T-helper 9 cell (primary cell): ENCODE measurements around the gene TADA2B.

Source experiments
- DNase-seq: peaks from one replicate; pipeline ENCODE4 v3.0.0-alpha.2; 2020

TADA2B gene

DNA sequence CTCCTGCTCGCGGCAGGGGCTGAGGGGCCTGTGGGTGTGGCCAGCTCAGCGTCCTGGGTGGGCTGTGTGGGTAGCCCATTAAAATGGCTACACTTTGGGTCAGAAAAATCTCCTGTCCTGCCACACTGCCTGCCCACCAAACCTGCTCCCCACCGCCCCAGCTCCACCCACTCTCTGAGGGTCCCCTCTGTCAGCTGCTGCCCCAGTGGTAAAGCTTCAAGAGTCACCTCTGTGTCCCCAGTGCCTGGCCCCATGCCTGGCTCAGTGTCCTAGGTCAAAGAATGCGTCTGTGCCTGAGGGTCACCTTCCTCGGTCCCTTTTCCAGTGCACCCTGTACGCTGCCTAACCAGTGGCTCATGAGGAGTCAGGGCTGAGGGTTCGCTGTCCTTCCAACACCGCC lies 24.9 kb upstream of the TADA2B start:
- no peak for DNase-seq

- DNase-seq = no peak
Measured at GRCh38 chr4:7019367-7019766, 23.8 kb upstream of the TADA2B start.

DNA sequence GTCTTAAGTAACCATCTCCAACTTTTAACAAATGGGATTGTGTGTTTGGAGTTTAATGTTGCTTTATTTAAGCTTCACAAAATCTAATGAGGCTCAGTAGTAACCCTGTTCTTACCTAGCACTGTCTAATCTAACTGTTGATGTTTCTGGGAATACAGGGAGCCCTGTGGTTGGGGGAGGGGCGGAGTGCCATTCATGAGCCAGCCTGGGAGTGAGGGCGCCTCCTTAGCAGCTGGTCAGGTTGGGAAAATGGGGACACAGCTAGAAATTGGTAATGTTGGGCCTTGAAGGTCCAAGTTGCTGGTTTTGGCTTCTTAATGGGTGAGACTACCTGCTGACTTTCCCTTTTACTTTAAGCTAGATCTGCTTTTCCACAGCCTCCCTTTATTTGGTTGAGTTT lies 22.9 kb upstream of the TADA2B start:
- no peak for DNase-seq

DNA sequence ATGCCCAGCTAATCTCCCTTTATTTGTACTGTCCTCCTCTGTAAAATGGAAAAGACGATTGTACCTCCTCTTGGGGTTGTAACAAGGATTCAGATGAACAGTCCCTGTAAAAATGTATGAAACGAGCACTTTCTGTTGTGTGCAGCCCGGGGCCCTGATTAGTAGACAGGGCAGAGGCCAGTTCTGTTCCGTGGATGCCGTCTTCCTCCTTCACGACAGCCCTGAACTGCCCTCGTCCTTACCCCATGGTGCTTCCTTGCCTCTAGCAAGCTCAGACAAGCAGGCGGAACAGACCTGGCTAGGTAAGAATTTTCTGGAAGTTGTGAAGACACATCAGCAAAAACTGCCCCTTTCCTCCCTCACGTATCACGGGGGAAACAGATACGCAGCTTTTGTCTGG lies 22.3 kb upstream of the TADA2B start:
- DNase-seq = no peak

GRCh38 chr4:7021355-7021754 lies 21.8 kb upstream of the TADA2B start:
- no peak for DNase-seq

DNA sequence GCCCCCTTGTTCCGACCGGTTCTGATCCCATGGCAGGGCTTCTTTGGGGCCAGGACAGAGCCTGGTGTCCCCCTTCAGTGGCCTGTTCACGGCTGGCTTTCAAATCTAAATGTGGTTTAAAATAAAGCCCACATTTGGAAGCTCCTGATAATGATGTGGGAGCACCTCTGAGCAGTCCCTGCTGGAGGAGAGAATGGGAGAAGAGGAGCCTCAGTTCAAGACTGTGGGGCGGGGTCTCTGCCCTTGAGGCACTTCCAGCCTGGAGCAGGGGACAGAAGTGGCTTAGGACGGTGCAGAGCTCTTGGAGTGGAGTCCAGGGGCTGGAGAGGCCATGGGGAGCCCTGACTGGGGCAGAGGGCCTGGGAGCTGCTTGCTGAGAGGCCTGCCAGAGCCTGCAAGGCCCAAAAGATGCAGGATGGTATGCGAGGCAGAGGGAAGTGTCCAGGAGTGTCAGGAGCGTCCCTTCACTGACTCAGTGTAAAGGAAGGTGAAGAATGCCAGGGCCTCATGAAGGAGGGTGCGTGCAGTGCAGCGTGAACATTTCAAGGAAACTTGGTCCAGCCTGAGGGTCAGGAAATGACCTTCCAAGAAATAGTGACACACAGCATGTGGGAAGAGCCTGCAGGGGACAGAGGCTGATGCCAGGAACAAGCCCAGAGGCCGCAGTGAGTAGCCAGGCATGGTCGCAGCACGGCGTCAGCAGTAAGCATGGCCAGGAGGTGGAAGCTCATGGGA lies 21.1 kb upstream of the TADA2B start:
- DNase-seq = no peak

DNA sequence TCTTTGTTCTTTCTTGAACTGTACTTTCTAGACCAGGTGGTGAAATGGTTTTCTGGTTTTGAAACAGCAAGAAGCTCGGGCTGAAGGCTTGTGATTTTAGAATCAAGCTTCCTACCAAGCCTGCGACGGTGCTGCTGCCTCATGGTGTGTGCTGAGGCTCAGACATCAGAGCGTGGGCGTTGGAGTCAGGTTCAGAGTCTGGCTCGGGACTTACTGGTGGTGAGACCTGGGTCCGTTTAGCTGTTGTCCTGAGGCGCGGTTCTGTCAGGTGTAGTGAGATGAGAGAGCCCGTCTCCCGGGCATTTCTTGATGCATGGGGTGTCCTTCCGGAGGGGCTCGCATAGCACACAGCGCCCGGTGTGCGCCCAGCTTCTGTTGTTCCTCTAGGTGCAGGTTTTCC lies 19.7 kb upstream of the TADA2B start:
- no peak for DNase-seq

GRCh38 chr4:7023901-7024300 lies 19.3 kb upstream of the TADA2B start:
- DNase-seq = no peak

GRCh38 chr4:7024336-7024890 lies 18.8 kb upstream of the TADA2B start:
- no peak for DNase-seq

DNA sequence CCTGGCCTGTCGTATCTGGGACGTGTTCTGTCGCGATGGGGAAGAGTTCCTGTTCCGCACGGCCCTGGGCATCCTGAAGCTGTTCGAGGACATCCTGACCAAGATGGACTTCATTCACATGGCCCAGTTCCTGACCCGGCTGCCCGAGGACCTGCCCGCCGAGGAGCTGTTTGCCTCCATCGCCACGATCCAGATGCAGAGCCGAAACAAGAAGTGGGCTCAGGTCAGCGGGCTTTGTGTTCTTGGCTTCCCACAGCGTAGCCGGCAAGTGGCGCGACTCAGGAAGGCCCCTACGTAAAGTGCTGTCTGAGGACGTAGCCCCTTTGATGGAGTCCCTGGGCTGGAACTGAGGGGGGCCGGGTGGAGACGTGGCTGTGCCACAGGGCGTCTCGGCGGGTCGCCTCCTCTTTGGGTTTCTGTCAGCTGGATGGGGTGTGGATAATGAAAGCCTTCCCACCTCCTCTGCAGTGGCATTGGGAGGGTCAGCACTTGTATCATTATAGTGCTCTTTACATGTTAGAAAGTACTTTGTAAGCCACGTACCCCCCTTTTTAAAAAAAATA lies 18.1 kb upstream of the TADA2B start:
- no peak for DNase-seq

GRCh38 chr4:7026107-7026506 lies 17.1 kb upstream of the TADA2B start:
- no peak for DNase-seq

- DNase-seq = no peak
Measured at GRCh38 chr4:7027284-7027683, 15.9 kb upstream of the TADA2B start.

DNA sequence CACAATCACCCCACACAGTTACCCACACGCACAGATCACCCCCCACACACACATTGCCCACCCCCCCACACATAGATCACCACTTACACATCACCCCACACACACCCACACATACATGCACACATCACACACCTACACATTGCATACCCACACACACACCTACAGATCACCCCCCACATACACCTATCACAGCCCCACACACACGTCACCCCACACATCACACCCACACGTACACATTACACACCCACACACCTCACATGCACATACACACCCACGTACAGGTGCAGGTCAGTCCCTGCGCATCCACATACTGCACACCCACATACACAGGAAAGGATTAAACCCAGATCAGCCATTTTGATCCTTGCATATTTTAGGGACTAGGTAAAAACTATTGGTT lies 15.3 kb upstream of the TADA2B start:
- no peak for DNase-seq

DNA sequence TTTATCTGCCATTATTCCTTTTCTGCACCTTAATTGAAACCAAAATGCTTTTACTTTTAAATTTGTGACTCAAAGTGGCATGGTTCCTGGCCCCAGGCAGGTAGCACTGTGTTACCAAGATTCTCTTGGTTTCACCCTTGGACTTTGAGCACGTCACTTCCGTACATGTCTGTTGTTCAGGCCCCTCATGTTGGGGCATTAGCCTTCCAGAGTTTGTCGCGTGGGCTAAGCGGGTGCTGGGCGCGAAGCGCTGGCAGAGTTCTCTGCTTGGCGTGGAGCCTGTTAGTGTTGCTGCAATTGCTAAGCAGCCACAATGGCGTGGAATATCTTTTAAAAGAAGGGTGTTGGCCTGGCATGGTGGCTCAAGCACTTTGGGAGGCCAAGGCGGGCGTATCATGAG lies 14.0 kb upstream of the TADA2B start:
- no peak for DNase-seq

DNA sequence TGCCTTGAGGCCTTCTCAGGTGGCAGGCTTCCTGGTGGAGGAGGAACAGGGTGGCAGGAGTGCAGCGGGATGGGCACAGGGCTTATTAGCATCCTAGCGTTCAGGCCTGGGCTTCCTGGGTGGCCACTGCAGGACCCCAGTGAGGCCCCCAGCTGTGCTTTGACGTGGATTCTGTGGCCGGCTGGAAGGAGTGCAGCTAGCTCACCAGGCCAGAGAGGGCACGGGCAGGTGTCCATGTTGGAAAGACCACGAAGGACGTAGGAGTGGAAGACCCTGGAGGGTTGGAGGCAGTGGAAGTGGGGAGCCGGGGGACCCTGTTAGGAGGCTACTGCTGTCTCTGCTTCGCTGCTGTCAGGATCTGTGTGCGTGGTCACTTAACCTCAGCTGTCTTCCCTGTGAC lies 13.3 kb upstream of the TADA2B start:
- no peak for DNase-seq

- no peak for DNase-seq
Measured at GRCh38 chr4:7030856-7031255, 12.3 kb upstream of the TADA2B start.

DNA sequence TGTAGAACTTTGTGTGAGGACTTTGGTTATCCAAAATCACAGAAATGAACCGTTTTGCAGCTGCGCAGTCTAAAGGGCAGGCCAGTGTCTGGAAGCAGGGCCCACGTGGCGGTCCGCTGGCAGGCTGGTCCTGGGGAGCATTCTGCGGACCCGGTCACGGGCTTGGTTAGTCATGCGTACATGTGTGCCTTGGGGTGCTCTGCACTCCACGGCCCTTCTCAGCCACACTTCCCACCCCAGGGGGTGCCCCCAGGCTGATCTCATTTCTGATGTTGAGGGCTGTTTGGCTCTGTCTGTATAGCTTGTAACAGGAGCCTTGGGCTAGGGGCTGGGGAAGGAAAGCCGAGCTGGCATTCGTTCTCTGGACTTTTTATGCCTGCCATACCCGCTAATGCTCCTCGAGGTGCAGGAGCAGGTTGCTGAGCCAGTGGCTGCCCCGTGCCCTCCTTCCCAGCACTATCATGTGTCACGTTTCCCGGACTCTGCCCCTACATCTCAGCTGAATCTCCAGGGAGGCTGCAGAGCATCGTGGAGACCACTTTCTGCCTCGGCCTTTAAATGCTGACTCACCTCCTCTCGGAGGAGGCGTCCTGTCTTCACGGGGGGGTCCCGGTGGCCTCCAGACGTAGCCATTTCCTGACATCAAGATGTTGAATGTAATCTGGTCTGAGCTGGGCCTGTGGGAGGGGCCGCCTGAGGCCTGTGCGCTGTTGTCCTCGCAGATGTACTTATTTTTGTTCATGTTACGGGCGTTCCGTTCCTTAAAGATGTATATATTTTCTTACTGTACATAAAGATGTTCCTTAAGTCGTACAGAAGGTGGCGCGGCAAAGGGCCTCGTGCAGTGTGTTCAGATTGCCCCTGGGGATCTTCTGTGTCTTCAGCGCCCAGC lies 11.4 kb upstream of the TADA2B start:
- no peak for DNase-seq

GRCh38 chr4:7032596-7032995 lies 10.6 kb upstream of the TADA2B start:
- DNase-seq = no peak

- no peak for DNase-seq
Measured at GRCh38 chr4:7034262-7035081, 8.7 kb upstream of the TADA2B start.

DNA sequence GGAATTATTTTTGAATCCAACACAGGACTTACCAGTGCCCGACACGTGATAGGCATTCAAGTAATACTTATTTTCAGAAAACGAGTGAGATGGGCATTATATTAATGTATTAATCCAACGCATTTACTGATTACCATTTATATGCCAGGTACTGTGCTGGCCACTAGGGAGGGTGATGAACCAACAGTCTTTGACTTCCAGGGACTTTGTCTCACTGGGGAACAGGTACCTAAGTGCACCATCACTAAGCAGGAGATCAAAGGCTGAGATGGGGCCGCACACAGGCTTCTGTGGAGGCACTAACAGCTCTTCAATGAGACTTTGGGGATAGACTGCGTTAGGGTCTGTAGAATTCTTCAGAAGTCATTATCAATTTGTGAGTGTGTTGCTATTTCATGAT lies 5.7 kb upstream of the TADA2B start:
- DNase-seq = no peak

DNA sequence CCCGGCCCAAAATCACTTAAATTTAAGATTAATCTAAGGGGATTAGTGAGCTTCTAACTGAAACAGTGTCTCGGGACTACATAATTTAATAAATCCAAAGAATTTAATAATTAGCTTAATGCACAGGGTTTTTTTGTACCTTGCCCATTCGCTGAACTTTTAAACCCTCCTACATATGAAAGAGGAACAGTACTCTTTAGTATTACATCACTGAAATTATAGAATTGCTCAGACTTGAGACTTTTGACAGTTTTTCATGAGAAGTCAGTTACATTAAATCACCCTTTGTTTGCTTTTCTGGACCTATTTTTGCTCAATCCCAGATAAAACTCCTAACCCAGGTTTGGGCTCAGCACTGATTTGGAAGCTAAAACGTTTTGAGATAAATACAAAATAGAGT lies 2.4 kb upstream of the TADA2B start:
- no peak for DNase-seq

DNA sequence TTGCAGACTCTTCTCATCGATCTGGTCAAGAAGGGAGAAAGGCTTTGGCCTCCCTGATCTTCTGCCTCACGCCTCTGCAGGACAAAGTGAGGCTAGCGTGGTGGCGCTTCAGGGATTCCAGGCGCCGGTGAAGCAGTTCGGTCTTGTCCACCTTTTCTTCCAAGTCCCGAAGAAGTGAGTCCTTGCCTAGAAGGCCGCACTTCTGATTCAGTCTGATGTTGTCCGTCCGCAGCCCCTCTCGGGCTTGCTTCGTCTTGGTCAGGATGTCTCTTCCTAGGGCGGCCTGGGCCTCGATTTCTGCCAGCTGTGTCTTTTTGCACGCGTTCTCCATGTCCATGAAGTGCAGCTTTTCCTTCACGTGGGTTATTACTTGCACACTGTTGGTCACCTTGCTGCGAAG lies 1.9 kb upstream of the TADA2B start:
- DNase-seq = no peak
